WTC11 (cell line): ENCODE data around the gene MT1G. TPM values are rescaled to one million over a fixed set of nuclear protein-coding genes. Genes with fewer than 3 reads are reported as not detected.

ENCODE experiments used
- ATAC-seq: fragments of 200-7000 bp; cut with Tn5 transposase; 2 replicates; pipeline ENCODE4 v1.10.0; 2021; ENCODE audit warnings: mild to moderate bottlenecking, moderate library complexity
- CTCF ChIA-PET: fragments of 300-600 bp; sonication (Branson Sonifier 250); formaldehyde crosslinking; loops from one replicate; lab custom pipeline; 2021; ENCODE audit warnings: antibody characterized with exemption; lab: Charles Lee
- POLR2A ChIA-PET: fragments of 350-600 bp; sonication (Branson Sonifier 250); formaldehyde crosslinking; loops from one replicate; lab custom pipeline; 2021; ENCODE audit warnings: antibody characterized with exemption; lab: Charles Lee
- DNase-seq: peaks from one replicate; pipeline ENCODE4 v3.0.0; 2021; ENCODE audit warnings: low spot score
- H3K27ac Mint-ChIP-seq: 2 replicates; pipeline ENCODE4 v1.8.0; 2021; ENCODE audit warnings: mixed read lengths
- H3K27me3 Mint-ChIP-seq: 2 replicates; pipeline ENCODE4 v1.8.0; 2021; ENCODE audit warnings: low read depth, mild to moderate bottlenecking, moderate library complexity, mixed read lengths
- H3K36me3 Mint-ChIP-seq: 2 replicates; pipeline ENCODE4 v1.8.0; 2021; ENCODE audit warnings: mixed read lengths
- H3K4me1 Mint-ChIP-seq: 2 replicates; pipeline ENCODE4 v1.8.0; 2022; ENCODE audit warnings: mixed read lengths
- H3K4me3 Mint-ChIP-seq: 2 replicates; pipeline ENCODE4 v1.8.0; 2021; ENCODE audit warnings: mild to moderate bottlenecking, moderate library complexity, mixed read lengths
- H3K9me3 Mint-ChIP-seq: 2 replicates; pipeline ENCODE4 v1.8.0; 2021; ENCODE audit warnings: mixed read lengths
- CREB1 ChIP-seq: sonication (generic); formaldehyde crosslinking; IDR thresholded peaks from 2 replicates; pipeline ENCODE4 v1.8.0; 2023; ENCODE audit warnings: mild to moderate bottlenecking, missing genetic modification reagents
- CREM ChIP-seq: sonication (generic); formaldehyde crosslinking; IDR thresholded peaks from 2 replicates; pipeline ENCODE4 v1.8.1; 2022; ENCODE audit warnings: mild to moderate bottlenecking, missing genetic modification reagents, moderate library complexity
- ELF4 ChIP-seq: sonication (generic); formaldehyde crosslinking; IDR thresholded peaks from 2 replicates; pipeline ENCODE4 v1.8.1; 2022; ENCODE audit warnings: low read depth, mild to moderate bottlenecking, moderate library complexity, missing genetic modification reagents
- GABPB1 ChIP-seq: sonication (generic); formaldehyde crosslinking; IDR thresholded peaks from 2 replicates; pipeline ENCODE4 v1.8.1; 2023; ENCODE audit warnings: mild to moderate bottlenecking, missing genetic modification reagents
- JUN ChIP-seq: sonication (generic); formaldehyde crosslinking; IDR thresholded peaks from 2 replicates; pipeline ENCODE4 v1.8.0; 2023; ENCODE audit warnings: mild to moderate bottlenecking, missing genetic modification reagents
- NFE2L1 ChIP-seq: sonication (generic); formaldehyde crosslinking; IDR thresholded peaks from 2 replicates; pipeline ENCODE4 v1.8.1; 2023; ENCODE audit warnings: missing genetic modification reagents
- NFYB ChIP-seq: sonication (generic); formaldehyde crosslinking; conservative IDR thresholded peaks from 2 replicates; pipeline ENCODE4 v1.8.0; 2022; ENCODE audit warnings: low read depth, missing genetic modification reagents
- TCF7 ChIP-seq: sonication (generic); formaldehyde crosslinking; IDR thresholded peaks from 2 replicates; pipeline ENCODE4 v1.8.0; 2022; ENCODE audit warnings: mild to moderate bottlenecking, low read depth, missing genetic modification reagents, moderate library complexity
- TP53 ChIP-seq: sonication (generic); formaldehyde crosslinking; IDR thresholded peaks from 2 replicates; pipeline ENCODE4 v1.8.1; 2023; ENCODE audit warnings: mild to moderate bottlenecking, missing genetic modification reagents
- total RNA-seq: library from RNA; stranded (reverse); gene quantifications from 3 replicates; pipeline ENCODE4 v1.2.3, GENCODE V29; 2021
- TF ChIP-seq, protein P1 (sequence below): sonication (generic); formaldehyde crosslinking; IDR thresholded peaks from 2 replicates; pipeline ENCODE4 v1.8.1; 2022; ENCODE audit warnings: low read depth, missing genetic modification reagents, borderline replicate concordance
- TF ChIP-seq, protein P2 (sequence below): fragments of 250-450 bp; sonication (Bioruptor Pico); IDR thresholded peaks from 2 replicates; pipeline ENCODE4 v1.9.0; 2021; ENCODE audit warnings: moderate library complexity, mild to moderate bottlenecking, inconsistent platforms, borderline replicate concordance
- TF ChIP-seq, protein P3 (sequence below): sonication (generic); formaldehyde crosslinking; conservative IDR thresholded peaks from 2 replicates; pipeline ENCODE4 v1.8.1; 2022; ENCODE audit warnings: mild to moderate bottlenecking, missing genetic modification reagents
- TF ChIP-seq, protein P4 (sequence below): fragments of 250-450 bp; sonication (Bioruptor Pico); IDR thresholded peaks from 2 replicates; pipeline ENCODE4 v1.9.0; 2021; ENCODE audit warnings: mild to moderate bottlenecking, borderline replicate concordance
- TF ChIP-seq, protein P5 (sequence below): fragments of 250-450 bp; sonication (Bioruptor Pico); IDR thresholded peaks from 2 replicates; pipeline ENCODE4 v1.9.0; 2021; ENCODE audit warnings: mild to moderate bottlenecking
- TF ChIP-seq, protein P6 (sequence below): sonication (generic); formaldehyde crosslinking; IDR thresholded peaks from 2 replicates; pipeline ENCODE4 v1.8.1; 2023; ENCODE audit warnings: mild to moderate bottlenecking, missing genetic modification reagents, moderate library complexity
- TF ChIP-seq, protein P7 (sequence below): sonication (generic); formaldehyde crosslinking; IDR thresholded peaks from 2 replicates; pipeline ENCODE4 v1.8.1; 2022; ENCODE audit warnings: mild to moderate bottlenecking, missing genetic modification reagents, moderate library complexity, borderline replicate concordance
- TF ChIP-seq, protein P8 (sequence below): sonication (generic); formaldehyde crosslinking; IDR thresholded peaks from 2 replicates; pipeline ENCODE4 v1.8.1; 2023; ENCODE audit warnings: mild to moderate bottlenecking, missing genetic modification reagents
- TF ChIP-seq, protein P9 (sequence below): sonication (generic); formaldehyde crosslinking; IDR thresholded peaks from 2 replicates; pipeline ENCODE4 v1.8.0; 2022; ENCODE audit warnings: mild to moderate bottlenecking, missing genetic modification reagents
- TF ChIP-seq, protein P10 (sequence below): sonication (generic); formaldehyde crosslinking; IDR thresholded peaks from 2 replicates; pipeline ENCODE4 v1.8.0; 2023; ENCODE audit warnings: missing genetic modification reagents, mild to moderate bottlenecking, borderline replicate concordance

MT1G gene
- total RNA-seq, 1 experiment from 2014 or later: 333 TPM

DNA sequence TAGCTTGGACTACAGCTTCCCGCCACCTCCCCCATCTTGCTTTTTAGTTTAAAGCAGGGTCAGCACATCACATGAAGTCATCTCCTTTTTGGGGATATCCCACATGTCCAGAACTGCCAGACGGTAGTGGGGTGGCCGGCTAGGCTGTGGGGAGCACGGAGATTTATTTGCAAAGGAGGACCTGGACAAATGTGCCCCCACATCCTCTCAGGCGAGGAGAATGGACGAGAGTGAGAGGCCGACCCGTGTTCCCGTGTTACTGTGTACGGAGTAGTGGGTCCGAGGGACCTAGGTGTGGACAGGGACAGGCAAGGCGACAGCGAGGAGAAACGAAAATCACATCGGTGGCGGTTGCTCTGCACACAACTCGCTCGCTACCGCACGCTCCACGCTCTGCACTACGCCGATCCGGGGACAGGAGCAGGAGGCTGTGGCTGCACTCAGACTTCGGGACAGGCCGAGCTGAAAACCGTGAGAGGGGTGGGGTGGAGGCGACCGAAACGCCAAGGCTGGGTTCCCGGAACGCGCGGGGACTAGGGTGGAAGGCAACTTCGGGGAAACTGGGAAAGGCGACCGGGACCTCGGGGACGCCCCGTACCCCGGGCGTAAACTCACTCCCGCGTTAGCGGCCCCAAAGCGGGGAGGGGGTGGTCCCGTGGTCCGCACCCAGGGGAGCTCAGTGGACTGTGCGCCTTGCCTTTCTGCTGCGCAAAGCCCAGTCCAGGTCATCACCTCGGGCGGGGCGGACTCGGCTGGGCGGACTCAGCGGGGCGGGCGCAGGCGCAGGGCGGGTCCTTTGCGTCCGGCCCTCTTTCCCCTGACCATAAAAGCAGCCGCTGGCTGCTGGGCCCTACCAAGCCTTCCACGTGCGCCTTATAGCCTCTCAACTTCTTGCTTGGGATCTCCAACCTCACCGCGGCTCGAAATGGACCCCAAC is 29.8 kb downstream of the MT1G start, which contains the start of gene MT1A:
Gene MT1A, plus strand, starts transcription at position 853 of the 937 bp plus-strand sequence. Its CDS starts 73 bp downstream, at position 926.
- Mint-ChIP-seq H3K27ac (no peak within 1 kb of the TSS), H3K9me3 (no peaks in the 10 kb centered on the region), H3K4me3 (peak within 1 kb of the TSS; percentile 69), H3K27me3 (peaks cover 100% of the 10 kb centered on the region), H3K36me3 (peaks cover 6% of the 10 kb centered on the region; the same call in 1 of the 2 replicates), H3K4me1 (peaks cover 28% of the 10 kb centered on the region)
- POLR2A ChIA-PET: interaction anchor here (1.0 to 5.1 kb wide), 2 partner anchors 13 to 38 kb away, joined by 3 to 24 read pairs; partner anchors contain the start of gene MT1E
- CTCF ChIA-PET: interaction anchor here (0.9 to 1.8 kb wide), 2 partner anchors 34 to 64 kb away, joined by 3 to 5 read pairs; no protein-coding TSS in a partner anchor
- ATAC-seq (peak; percentile 49), DNase-seq (peak; percentile 74)
- TF ChIP-seq TCF7 (CRISPR knock-in tag) (no peak), ELF4 (CRISPR knock-in tag) (no peak), CREB1 (no peak), NFE2L1 (CRISPR knock-in tag) (no peak), NFYB (CRISPR knock-in tag) (no peak), JUN (CRISPR knock-in tag) (no peak), TP53 (CRISPR knock-in tag) (no peak), GABPB1 (CRISPR knock-in tag) (0 out of 2 replicates have a peak, but pooled peaks have one; percentile 15), CREM (no peak)
- TF ChIP-seq, protein P1, sequence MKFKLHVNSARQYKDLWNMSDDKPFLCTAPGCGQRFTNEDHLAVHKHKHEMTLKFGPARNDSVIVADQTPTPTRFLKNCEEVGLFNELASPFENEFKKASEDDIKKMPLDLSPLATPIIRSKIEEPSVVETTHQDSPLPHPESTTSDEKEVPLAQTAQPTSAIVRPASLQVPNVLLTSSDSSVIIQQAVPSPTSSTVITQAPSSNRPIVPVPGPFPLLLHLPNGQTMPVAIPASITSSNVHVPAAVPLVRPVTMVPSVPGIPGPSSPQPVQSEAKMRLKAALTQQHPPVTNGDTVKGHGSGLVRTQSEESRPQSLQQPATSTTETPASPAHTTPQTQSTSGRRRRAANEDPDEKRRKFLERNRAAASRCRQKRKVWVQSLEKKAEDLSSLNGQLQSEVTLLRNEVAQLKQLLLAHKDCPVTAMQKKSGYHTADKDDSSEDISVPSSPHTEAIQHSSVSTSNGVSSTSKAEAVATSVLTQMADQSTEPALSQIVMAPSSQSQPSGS (CRISPR knock-in tag): no peak
- TF ChIP-seq, protein P2, sequence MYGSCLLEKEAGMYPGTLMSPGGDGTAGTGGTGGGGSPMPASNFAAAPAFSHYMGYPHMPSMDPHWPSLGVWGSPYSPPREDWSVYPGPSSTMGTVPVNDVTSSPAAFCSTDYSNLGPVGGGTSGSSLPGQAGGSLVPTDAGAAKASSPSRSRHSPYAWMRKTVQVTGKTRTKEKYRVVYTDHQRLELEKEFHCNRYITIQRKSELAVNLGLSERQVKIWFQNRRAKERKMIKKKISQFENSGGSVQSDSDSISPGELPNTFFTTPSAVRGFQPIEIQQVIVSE: no peak
- TF ChIP-seq, protein P3, sequence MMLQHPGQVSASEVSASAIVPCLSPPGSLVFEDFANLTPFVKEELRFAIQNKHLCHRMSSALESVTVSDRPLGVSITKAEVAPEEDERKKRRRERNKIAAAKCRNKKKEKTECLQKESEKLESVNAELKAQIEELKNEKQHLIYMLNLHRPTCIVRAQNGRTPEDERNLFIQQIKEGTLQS (CRISPR knock-in tag): no peak
- TF ChIP-seq, protein P4, sequence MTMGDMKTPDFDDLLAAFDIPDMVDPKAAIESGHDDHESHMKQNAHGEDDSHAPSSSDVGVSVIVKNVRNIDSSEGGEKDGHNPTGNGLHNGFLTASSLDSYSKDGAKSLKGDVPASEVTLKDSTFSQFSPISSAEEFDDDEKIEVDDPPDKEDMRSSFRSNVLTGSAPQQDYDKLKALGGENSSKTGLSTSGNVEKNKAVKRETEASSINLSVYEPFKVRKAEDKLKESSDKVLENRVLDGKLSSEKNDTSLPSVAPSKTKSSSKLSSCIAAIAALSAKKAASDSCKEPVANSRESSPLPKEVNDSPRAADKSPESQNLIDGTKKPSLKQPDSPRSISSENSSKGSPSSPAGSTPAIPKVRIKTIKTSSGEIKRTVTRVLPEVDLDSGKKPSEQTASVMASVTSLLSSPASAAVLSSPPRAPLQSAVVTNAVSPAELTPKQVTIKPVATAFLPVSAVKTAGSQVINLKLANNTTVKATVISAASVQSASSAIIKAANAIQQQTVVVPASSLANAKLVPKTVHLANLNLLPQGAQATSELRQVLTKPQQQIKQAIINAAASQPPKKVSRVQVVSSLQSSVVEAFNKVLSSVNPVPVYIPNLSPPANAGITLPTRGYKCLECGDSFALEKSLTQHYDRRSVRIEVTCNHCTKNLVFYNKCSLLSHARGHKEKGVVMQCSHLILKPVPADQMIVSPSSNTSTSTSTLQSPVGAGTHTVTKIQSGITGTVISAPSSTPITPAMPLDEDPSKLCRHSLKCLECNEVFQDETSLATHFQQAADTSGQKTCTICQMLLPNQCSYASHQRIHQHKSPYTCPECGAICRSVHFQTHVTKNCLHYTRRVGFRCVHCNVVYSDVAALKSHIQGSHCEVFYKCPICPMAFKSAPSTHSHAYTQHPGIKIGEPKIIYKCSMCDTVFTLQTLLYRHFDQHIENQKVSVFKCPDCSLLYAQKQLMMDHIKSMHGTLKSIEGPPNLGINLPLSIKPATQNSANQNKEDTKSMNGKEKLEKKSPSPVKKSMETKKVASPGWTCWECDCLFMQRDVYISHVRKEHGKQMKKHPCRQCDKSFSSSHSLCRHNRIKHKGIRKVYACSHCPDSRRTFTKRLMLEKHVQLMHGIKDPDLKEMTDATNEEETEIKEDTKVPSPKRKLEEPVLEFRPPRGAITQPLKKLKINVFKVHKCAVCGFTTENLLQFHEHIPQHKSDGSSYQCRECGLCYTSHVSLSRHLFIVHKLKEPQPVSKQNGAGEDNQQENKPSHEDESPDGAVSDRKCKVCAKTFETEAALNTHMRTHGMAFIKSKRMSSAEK (CRISPR knock-in tag): no peak
- TF ChIP-seq, protein P5, sequence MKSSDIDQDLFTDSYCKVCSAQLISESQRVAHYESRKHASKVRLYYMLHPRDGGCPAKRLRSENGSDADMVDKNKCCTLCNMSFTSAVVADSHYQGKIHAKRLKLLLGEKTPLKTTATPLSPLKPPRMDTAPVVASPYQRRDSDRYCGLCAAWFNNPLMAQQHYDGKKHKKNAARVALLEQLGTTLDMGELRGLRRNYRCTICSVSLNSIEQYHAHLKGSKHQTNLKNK (CRISPR knock-in tag): no peak
- TF ChIP-seq, protein P6, sequence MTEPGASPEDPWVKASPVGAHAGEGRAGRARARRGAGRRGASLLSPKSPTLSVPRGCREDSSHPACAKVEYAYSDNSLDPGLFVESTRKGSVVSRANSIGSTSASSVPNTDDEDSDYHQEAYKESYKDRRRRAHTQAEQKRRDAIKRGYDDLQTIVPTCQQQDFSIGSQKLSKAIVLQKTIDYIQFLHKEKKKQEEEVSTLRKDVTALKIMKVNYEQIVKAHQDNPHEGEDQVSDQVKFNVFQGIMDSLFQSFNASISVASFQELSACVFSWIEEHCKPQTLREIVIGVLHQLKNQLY (CRISPR knock-in tag): no peak
- TF ChIP-seq, protein P7, sequence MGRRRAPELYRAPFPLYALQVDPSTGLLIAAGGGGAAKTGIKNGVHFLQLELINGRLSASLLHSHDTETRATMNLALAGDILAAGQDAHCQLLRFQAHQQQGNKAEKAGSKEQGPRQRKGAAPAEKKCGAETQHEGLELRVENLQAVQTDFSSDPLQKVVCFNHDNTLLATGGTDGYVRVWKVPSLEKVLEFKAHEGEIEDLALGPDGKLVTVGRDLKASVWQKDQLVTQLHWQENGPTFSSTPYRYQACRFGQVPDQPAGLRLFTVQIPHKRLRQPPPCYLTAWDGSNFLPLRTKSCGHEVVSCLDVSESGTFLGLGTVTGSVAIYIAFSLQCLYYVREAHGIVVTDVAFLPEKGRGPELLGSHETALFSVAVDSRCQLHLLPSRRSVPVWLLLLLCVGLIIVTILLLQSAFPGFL (CRISPR knock-in tag): no peak
- TF ChIP-seq, protein P8, sequence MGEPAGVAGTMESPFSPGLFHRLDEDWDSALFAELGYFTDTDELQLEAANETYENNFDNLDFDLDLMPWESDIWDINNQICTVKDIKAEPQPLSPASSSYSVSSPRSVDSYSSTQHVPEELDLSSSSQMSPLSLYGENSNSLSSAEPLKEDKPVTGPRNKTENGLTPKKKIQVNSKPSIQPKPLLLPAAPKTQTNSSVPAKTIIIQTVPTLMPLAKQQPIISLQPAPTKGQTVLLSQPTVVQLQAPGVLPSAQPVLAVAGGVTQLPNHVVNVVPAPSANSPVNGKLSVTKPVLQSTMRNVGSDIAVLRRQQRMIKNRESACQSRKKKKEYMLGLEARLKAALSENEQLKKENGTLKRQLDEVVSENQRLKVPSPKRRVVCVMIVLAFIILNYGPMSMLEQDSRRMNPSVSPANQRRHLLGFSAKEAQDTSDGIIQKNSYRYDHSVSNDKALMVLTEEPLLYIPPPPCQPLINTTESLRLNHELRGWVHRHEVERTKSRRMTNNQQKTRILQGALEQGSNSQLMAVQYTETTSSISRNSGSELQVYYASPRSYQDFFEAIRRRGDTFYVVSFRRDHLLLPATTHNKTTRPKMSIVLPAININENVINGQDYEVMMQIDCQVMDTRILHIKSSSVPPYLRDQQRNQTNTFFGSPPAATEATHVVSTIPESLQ (CRISPR knock-in tag): no peak
- TF ChIP-seq, protein P9, sequence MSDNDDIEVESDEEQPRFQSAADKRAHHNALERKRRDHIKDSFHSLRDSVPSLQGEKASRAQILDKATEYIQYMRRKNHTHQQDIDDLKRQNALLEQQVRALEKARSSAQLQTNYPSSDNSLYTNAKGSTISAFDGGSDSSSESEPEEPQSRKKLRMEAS: peak; percentile 46; the same call in 1 of the 2 replicates
- TF ChIP-seq, protein P10, sequence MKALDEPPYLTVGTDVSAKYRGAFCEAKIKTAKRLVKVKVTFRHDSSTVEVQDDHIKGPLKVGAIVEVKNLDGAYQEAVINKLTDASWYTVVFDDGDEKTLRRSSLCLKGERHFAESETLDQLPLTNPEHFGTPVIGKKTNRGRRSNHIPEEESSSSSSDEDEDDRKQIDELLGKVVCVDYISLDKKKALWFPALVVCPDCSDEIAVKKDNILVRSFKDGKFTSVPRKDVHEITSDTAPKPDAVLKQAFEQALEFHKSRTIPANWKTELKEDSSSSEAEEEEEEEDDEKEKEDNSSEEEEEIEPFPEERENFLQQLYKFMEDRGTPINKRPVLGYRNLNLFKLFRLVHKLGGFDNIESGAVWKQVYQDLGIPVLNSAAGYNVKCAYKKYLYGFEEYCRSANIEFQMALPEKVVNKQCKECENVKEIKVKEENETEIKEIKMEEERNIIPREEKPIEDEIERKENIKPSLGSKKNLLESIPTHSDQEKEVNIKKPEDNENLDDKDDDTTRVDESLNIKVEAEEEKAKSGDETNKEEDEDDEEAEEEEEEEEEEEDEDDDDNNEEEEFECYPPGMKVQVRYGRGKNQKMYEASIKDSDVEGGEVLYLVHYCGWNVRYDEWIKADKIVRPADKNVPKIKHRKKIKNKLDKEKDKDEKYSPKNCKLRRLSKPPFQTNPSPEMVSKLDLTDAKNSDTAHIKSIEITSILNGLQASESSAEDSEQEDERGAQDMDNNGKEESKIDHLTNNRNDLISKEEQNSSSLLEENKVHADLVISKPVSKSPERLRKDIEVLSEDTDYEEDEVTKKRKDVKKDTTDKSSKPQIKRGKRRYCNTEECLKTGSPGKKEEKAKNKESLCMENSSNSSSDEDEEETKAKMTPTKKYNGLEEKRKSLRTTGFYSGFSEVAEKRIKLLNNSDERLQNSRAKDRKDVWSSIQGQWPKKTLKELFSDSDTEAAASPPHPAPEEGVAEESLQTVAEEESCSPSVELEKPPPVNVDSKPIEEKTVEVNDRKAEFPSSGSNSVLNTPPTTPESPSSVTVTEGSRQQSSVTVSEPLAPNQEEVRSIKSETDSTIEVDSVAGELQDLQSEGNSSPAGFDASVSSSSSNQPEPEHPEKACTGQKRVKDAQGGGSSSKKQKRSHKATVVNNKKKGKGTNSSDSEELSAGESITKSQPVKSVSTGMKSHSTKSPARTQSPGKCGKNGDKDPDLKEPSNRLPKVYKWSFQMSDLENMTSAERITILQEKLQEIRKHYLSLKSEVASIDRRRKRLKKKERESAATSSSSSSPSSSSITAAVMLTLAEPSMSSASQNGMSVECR (CRISPR knock-in tag): no peak
